Activated CD4-positive, alpha-beta T cell treated with anti-CD3 and anti-CD28 coated beads for 48 hours (primary cell): ENCODE results near the gene TPTE2.
"Not testable (repeated sequence)": the region's sequence is repeated elsewhere in the genome, so short reads cannot be mapped to it uniquely, and the experiment has no call there.

Experiments used
- DNase-seq: peaks from one replicate; pipeline ENCODE4 v3.0.0-alpha.2; 2020

Gene TPTE2

GRCh38 chr13:19561585-19561984 is 253 bp upstream of the TPTE2 start:
- no peak for DNase-seq

- not testable (repeated sequence) for DNase-seq
Observed at GRCh38 chr13:19560672-19561071, 660 bp downstream of the TPTE2 start.

DNA sequence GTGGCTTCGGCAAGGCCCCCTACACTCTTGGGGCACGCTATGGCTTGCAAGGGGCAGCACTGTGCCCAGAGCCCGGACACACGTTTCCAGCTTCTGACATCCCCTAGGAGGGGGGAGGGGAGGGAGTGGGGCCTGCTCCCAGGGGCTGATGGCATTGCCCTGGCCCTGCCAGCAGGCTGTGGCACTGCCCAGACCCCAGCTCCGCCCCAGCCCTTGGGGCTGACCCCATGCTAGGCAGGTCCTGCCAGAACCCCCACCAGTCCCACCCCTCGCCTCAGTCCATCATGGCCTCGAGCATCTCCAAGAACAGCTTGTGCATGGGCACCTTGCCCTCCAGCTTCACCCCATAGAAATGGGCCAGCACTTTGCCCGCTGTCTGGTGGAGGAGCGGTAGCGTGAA is 1.6 kb downstream of the TPTE2 start:
- DNase-seq, result not testable (repeated sequence)

DNA sequence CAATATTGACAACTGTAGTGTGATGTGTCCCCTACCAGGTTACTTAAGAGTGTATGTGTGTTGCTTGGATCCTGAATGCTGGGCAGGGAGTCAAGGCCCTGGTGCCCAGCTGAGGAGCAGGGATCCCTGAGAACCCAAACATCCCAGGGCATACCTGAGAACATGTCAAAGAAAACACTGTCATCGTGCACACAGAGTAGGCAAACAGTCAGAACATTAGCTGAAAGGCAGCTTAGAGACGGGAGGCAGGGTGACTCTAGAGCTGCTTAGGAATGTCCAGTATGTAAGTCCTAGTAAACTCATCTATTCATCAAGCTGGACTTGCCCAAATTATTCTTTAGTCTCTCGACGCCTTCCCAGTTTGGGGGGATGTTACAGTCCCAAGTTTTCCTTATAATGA is 4.0 kb downstream of the TPTE2 start:
- DNase-seq, result not testable (repeated sequence)

DNA sequence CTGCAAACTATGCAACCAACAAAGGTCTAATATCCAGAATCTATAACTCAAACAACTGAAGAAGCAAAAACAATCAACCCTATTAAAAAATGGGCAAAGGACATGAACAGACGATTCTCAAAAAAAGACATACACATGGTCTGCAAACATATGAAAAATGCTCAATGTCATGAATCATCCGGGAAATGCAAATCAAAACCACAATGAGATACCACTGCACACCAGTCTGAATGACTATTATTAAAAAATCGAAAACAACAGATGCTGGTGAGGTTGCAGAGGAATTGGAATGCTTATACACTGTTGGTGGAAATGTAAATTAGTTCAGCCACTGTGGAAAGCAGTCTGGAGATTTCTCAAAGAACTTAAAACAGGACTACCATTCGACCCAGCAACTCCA is 12.1 kb downstream of the TPTE2 start:
- not testable (repeated sequence) for DNase-seq

DNA sequence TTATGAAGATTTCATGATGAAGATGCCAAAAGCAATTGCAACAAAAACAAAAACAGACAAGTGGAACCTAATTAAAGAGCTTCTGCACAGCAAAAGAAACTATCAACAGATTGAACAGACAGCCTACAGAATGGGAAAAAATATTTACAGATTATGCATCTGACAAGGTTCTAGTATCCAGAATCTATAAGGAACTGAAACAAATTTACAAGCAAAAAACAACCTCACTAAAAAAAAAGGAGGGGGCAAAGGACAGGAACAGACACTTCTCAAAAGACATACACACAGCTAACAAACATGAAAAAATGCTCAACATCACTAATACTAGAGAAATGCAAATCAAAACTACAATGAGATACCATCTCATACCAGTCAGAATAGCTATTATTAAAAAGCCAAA is 35.7 kb downstream of the TPTE2 start:
- DNase-seq, result not testable (repeated sequence)

- DNase-seq, result no peak
Observed at GRCh38 chr13:19519049-19519448, 42.3 kb downstream of the TPTE2 start.

DNA sequence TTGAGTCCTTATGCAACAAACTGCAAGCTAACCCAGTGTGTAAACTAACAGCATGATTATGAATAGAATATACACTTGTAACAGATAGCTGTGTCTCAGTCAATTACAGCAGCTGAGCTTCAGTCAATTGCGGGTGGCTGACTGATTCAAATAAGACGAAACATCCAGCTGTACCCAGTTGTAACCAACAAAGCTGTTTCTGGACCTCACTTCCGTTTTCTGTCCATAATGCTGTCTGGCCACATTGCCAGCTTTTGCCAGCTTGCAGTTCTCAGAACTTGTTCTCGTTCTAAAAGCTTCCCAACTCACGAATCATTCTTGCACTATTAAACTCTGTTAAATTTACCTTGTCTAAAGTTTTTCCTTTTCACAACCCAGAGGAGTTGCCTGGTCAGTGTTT is 53.7 kb downstream of the TPTE2 start:
- not testable (repeated sequence) for DNase-seq

GRCh38 chr13:19460126-19460525 is 101.2 kb downstream of the TPTE2 start:
- not testable (repeated sequence) for DNase-seq

DNA sequence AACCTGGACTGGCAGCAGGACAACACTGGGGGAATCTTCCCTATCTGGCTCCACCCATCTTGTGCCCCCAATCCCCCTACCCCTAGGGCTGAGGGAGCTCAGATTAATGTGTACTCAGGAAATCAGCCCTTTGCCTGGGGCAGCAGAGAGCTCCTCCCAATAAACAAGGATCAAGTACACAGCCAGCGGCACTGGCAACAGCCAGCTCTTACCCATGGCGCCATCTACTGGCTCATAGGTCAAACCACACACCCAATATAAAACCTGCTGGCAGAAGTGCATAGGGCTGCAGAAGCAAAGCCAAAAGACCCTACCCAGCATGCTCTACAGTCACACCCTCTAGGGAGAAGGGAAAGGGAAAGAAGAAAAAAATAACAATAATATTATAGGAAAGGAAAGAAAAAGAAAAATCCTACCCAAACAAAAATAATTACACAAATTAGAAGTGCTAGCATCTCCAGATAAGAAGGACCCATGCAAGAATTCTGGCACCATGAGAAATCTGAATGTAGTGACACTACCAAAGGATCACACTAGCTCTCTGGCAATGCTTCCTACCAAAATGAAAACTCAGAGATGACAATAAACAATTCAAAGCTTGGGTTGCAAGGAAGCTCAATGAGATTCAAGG is 122.2 kb downstream of the TPTE2 start:
- DNase-seq, result peak; percentile 39

DNA sequence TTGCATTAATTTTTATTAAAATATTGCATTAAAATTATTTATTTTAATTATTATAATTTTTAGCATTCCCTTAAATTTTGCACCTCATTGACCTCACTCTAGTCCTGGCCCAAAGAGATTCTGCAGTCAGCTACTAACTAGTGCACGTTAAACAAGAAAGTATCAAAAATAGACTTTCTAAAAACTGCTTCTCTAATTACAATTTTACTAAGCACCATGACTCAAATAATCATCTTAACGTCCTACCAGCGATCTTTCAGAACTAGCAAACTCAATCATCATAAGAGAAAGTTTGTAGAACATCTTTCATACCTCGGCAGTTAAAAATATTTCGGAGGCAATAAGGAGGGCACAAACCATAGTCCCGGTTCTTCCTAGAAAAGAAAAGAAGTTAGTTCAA is 123.6 kb downstream of the TPTE2 start:
- not testable (repeated sequence) for DNase-seq

GRCh38 chr13:19422236-19422635 is 139.1 kb downstream of the TPTE2 start:
- DNase-seq, result not testable (repeated sequence)

DNA sequence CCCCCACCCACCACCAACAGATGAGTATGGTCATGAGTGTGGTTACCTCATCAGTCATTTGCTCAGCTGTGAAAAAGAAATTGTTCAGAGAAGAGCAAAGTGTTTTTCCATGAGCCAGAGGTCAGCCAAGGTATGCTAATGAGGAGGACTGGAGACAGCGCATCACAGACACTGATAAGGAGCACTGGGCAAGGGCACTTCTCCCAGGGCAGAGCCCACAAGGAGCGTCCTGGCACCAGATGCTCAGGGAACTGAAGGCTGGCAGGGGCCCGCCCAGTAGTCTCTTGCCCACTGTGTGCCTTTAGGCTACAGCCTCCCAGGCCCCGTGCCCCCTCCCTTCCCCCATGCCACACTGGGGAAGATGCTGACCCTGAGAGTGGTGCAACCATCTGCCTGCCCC is 148.8 kb downstream of the TPTE2 start:
- DNase-seq, result not testable (repeated sequence)

DNA sequence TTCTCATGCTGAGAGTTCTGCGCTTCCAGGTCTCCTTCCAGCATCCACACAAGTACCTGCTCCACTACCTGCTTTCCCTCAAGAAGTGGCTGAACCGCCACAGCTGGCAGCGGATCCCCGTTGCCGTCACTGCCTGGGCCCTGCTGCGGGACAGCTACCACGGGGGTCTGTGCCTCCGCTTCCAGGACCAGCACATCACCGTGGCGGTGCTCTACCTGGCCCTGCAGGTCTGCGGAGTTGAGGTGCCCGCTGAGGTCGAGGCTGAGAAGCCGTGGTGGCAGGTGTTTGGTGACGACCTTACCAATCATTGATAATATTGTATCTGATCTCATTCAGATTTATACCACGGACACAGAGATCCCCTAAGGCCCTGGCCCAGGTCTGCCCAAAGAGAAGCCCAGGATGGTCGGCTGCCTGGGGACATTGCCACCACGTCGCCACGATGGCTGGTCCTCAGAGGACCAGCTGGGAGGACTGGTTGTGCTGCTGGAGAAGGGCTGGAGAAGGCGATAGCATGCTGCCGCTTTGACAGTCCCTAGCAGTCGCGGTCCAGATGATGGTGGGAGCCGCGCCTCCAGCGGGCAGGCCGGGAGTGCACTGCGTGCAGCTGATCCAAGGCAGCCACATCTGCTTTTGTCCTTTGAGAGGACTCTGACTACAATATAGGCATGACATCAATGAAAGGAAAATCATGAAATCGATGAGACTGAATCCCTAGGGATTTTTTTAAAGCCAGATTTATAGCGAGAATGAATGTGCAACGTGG is 178.4 kb downstream of the TPTE2 start:
- DNase-seq, result not testable (repeated sequence)

GRCh38 chr13:19382111-19382510 is 179.2 kb downstream of the TPTE2 start:
- DNase-seq, result no peak
